H1 (cell line): ENCODE measurements around the gene CCDC112. TPM values are rescaled to one million over a fixed set of nuclear protein-coding genes. Genes with fewer than 3 reads are reported as not detected.

Experiments used
- CTCF ChIA-PET: fragments of 300-600 bp; sonication (Branson Sonifier 250); formaldehyde crosslinking; loops from one replicate; lab custom pipeline; 2021; ENCODE audit not compliant: partially characterized antibody; lab: Charles Lee
- POLR2A ChIA-PET: fragments of 300-600 bp; sonication (Branson Sonifier 250); formaldehyde crosslinking; loops from one replicate; lab custom pipeline; 2021; ENCODE audit warnings: inconsistent platforms; ENCODE audit not compliant: partially characterized antibody; lab: Charles Lee
- DNase-seq, 2 experiments: peaks; one replicate each; pipeline versions ENCODE4 v3.0.0 to v3.0.0-alpha.2; 2010 to 2022; ENCODE audit warnings: low spot score in 2 of 2, low read depth in 1 of 2, mixed read lengths in 1 of 2
- FAIRE-seq: peaks from 2 replicates; lab custom pipeline; 2011; peaks lifted over from hg19 to GRCh38; lab: Jason Lieb, UNC
- H2AFZ ChIP-seq: 2 replicates; pipeline ENCODE4 v1.8.1; 2012; ENCODE audit warnings: low read length, inconsistent platforms
- H2AK5ac ChIP-seq: 2 replicates; pipeline ENCODE4 v1.6.1; 2013; ENCODE audit warnings: low read depth, low read length
- H2BK120ac ChIP-seq: replicated peaks from 2 replicates; pipeline ENCODE3; 2013; ENCODE audit warnings: low read depth, low read length, inconsistent platforms
- H2BK12ac ChIP-seq: 2 replicates; pipeline ENCODE4 v1.6.1; 2013; ENCODE audit warnings: low read depth, low read length
- H2BK15ac ChIP-seq: 2 replicates; pipeline ENCODE4 v1.6.1; 2013; ENCODE audit warnings: low read length
- H2BK20ac ChIP-seq: 2 replicates; pipeline ENCODE4 v1.6.1; 2013; ENCODE audit warnings: low read length
- H2BK5ac ChIP-seq: 2 replicates; pipeline ENCODE4 v1.6.1; 2013; ENCODE audit warnings: low read depth, low read length
- H3K14ac ChIP-seq: 2 replicates; pipeline ENCODE4 v1.6.1; 2013; ENCODE audit warnings: inconsistent platforms; ENCODE audit not compliant: insufficient read length
- H3K18ac ChIP-seq: 2 replicates; pipeline ENCODE4 v1.6.1; 2013; ENCODE audit warnings: low read length; ENCODE audit errors: extremely low read depth
- H3K23ac ChIP-seq: 2 replicates; pipeline ENCODE4 v1.6.1; 2013; ENCODE audit warnings: inconsistent platforms; ENCODE audit not compliant: insufficient read length
- H3K23me2 ChIP-seq: 2 replicates; pipeline ENCODE4 v1.6.1; 2013; ENCODE audit warnings: low read depth, low read length
- H3K27ac ChIP-seq: 2 replicates; pipeline ENCODE4 v1.6.1; 2011; ENCODE audit warnings: low read depth, low read length, inconsistent platforms
- H3K27me3 ChIP-seq, 4 experiments: replicated peaks in 1 of 4; 1 replicate in 1 of 4; 2 replicates in 3 of 4; pipeline versions ENCODE4 v1.6.1 to v1.8.1; 2011 to 2013; ENCODE audit warnings: low read length in 3 of 4, mild to moderate bottlenecking in 3 of 4, inconsistent platforms in 2 of 4, mixed read lengths in 2 of 4, moderate library complexity in 1 of 4; ENCODE audit not compliant: control insufficient read depth in 3 of 4, insufficient read depth in 3 of 4; ENCODE audit errors: extremely low read depth in 1 of 4
- H3K36me3 ChIP-seq, 4 experiments: 2 replicates each; pipeline versions ENCODE4 v1.6.1 to v1.8.1; 2011 to 2013; ENCODE audit warnings: mild to moderate bottlenecking in 4 of 4, low read length in 3 of 4, moderate library complexity in 2 of 4, control low read depth in 1 of 4, inconsistent platforms in 1 of 4; ENCODE audit not compliant: insufficient read depth in 4 of 4, control insufficient read depth in 2 of 4
- H3K4ac ChIP-seq: replicated peaks from 2 replicates; pipeline ENCODE3; 2013; ENCODE audit warnings: low read length, low read depth, mixed read lengths, inconsistent platforms; ENCODE audit not compliant: insufficient read length
- H3K4me1 ChIP-seq, 4 experiments: replicated peaks in 1 of 4; 1 replicate in 1 of 4; 2 replicates in 3 of 4; pipeline versions ENCODE4 v1.6.1 to v1.8.1; 2011 to 2013; ENCODE audit warnings: low read length in 3 of 4, inconsistent platforms in 2 of 4, mixed read lengths in 1 of 4; ENCODE audit not compliant: insufficient read depth in 4 of 4, control insufficient read depth in 3 of 4
- H3K4me2 ChIP-seq, 2 experiments: 2 replicates each; pipeline versions ENCODE4 v1.6.1 to v1.8.1; 2011 to 2013; ENCODE audit warnings: low read depth in 2 of 2, low read length in 2 of 2, control low read depth in 1 of 2, inconsistent platforms in 1 of 2, mild to moderate bottlenecking in 1 of 2; ENCODE audit not compliant: insufficient read depth in 1 of 2
- H3K4me3 ChIP-seq, 4 experiments: fragments of 200-600, 300-600 bp in 1 of 4; sonication (generic), shearing (Covaris generic), sonication (Bioruptor Twin) in 1 of 4; 2 replicates each; pipeline versions ENCODE4 v1.5.1 to v1.8.1; 2011 to 2016; ENCODE audit warnings: low read length in 4 of 4, low read depth in 3 of 4, control low read depth in 2 of 4, inconsistent platforms in 2 of 4, mild to moderate bottlenecking in 2 of 4, mixed read lengths in 1 of 4, moderate library complexity in 1 of 4; ENCODE audit not compliant: insufficient read depth in 2 of 4; ENCODE audit errors: extremely low read depth in 1 of 4
- H3K56ac ChIP-seq: replicated peaks from 2 replicates; pipeline ENCODE3; 2013; ENCODE audit warnings: low read depth, mild to moderate bottlenecking, mixed read lengths, low read length, inconsistent platforms; ENCODE audit not compliant: insufficient read length
- H3K79me1 ChIP-seq: 2 replicates; pipeline ENCODE4 v1.6.1; 2013; ENCODE audit warnings: low read depth, low read length, control low read depth
- H3K79me2 ChIP-seq, 2 experiments: 2 replicates each; pipeline versions ENCODE4 v1.6.1 to v1.8.1; 2012 to 2013; ENCODE audit warnings: low read length in 2 of 2, mild to moderate bottlenecking in 2 of 2, inconsistent platforms in 1 of 2; ENCODE audit not compliant: insufficient read depth in 2 of 2, control insufficient read depth in 1 of 2
- H3K9ac ChIP-seq, 4 experiments: replicated peaks in 1 of 4; 1 replicate in 1 of 4; 2 replicates in 3 of 4; pipeline versions ENCODE4 v1.6.1 to v1.8.1; 2011 to 2013; ENCODE audit warnings: low read depth in 3 of 4, low read length in 3 of 4, control low read depth in 2 of 4, mild to moderate bottlenecking in 2 of 4, moderate library complexity in 2 of 4, inconsistent platforms in 1 of 4; ENCODE audit errors: extremely low read depth in 1 of 4
- H3K9me3 ChIP-seq, 2 experiments: 2 replicates each; pipeline versions ENCODE4 v1.6.1 to v1.8.1; 2012 to 2013; ENCODE audit warnings: mild to moderate bottlenecking in 2 of 2, moderate library complexity in 2 of 2, control low read depth in 1 of 2, inconsistent platforms in 1 of 2, low read depth in 1 of 2, low read length in 1 of 2, mixed read lengths in 1 of 2; ENCODE audit not compliant: insufficient read depth in 2 of 2
- H4K20me1 ChIP-seq, 2 experiments: replicated peaks in 1 of 2; 2 replicates each; pipeline versions ENCODE3 to v1.8.1; 2011 to 2013; ENCODE audit warnings: inconsistent platforms in 2 of 2, low read length in 2 of 2, mild to moderate bottlenecking in 1 of 2; ENCODE audit not compliant: insufficient read depth in 2 of 2, control insufficient read depth in 1 of 2
- H4K5ac ChIP-seq: 2 replicates; pipeline ENCODE4 v1.6.1; 2013; ENCODE audit warnings: low read length, low read depth, mixed read lengths, inconsistent platforms; ENCODE audit not compliant: insufficient read length
- H4K8ac ChIP-seq: 2 replicates; pipeline ENCODE4 v1.8.0; 2013; ENCODE audit warnings: mild to moderate bottlenecking, moderate library complexity, low read length, inconsistent platforms; ENCODE audit not compliant: insufficient read depth; ENCODE audit errors: extremely low read depth
- H4K91ac ChIP-seq: replicated peaks from 2 replicates; pipeline ENCODE3; 2013; ENCODE audit warnings: low read length, mixed read lengths, inconsistent platforms; ENCODE audit not compliant: insufficient read length
- CBX5 ChIP-seq: fragments of 300-800, 300-1000 bp; sonication (generic); IDR thresholded peaks from 2 replicates; pipeline ENCODE4 v1.7.1; 2016; ENCODE audit warnings: antibody characterized with exemption, low read length, low read depth
- CEBPB ChIP-seq: IDR thresholded peaks from 2 replicates; pipeline ENCODE4 v1.6.1; 2012; ENCODE audit warnings: low read depth, low read length
- CHD1 ChIP-seq: IDR thresholded peaks from 2 replicates; pipeline ENCODE4 v1.6.1; 2012; ENCODE audit warnings: low read depth, low read length, improper control_type of control experiment
- EZH2 ChIP-seq: fragments of 200-600 bp; sonication (generic); IDR thresholded peaks from 2 replicates; pipeline ENCODE4 v1.7.1; 2012; ENCODE audit warnings: low read depth, mild to moderate bottlenecking, moderate library complexity, low read length, inconsistent platforms; ENCODE audit not compliant: severe bottlenecking
- KDM5A ChIP-seq: fragments of 200-600 bp; IDR thresholded peaks from 2 replicates; pipeline ENCODE4 v1.7.1; 2012; ENCODE audit warnings: mild to moderate bottlenecking, low read length, inconsistent platforms, mixed read lengths
- PHF8 ChIP-seq: fragments of 200-600 bp; sonication (generic); conservative IDR thresholded peaks from 2 replicates; pipeline ENCODE4 v1.7.1; 2012; ENCODE audit warnings: low read depth, mild to moderate bottlenecking, inconsistent platforms, low read length, moderate library complexity
- SP1 ChIP-seq: IDR thresholded peaks from 2 replicates; pipeline ENCODE4 v1.6.1; 2011; ENCODE audit warnings: low read depth, low read length
- SRF ChIP-seq: IDR thresholded peaks from 2 replicates; pipeline ENCODE4 v1.6.1; 2011; ENCODE audit warnings: mild to moderate bottlenecking, low read depth, low read length, moderate library complexity
- WGBS, 2 experiments: shearing (Covaris generic) in 1 of 2; methylation state at CpG; one replicate each; pipeline versions ENCODE4 v1.1.6 to v1.1.7; 2013 to 2015; ENCODE audit warnings: low lambda C conversion rate in 2 of 2, mixed read lengths in 2 of 2, inconsistent platforms in 1 of 2, low coverage in 1 of 2, missing lambda C conversion rate in 1 of 2; ENCODE audit not compliant: insufficient replicate concordance in 2 of 2, insufficient coverage in 1 of 2, insufficient read length in 1 of 2; ENCODE audit errors: extremely low coverage in 1 of 2, missing lambda C conversion rate in 1 of 2; 5-methylcytosine and 5-hydroxymethylcytosine counted together
- polyA plus RNA-seq, 7 experiments: library from polyadenylated mRNA; depleted of rRNA in 3 of 7; stranded (reverse) in 5 of 7; unstranded in 2 of 7; fragments of >200 nt in 5 of 7; fragments of 200-250 nt in 2 of 7; gene quantifications; 1 replicate in 5 of 7; 2 replicates in 1 of 7; 4 replicates in 1 of 7; pipeline versions ENCODE4 v1.2.1 to v1.2.3, GENCODE V29; 2011 to 2013; ENCODE audit warnings: missing spikeins in 2 of 7, mixed read lengths in 2 of 7
- total RNA-seq: library from RNA; stranded (reverse); fragmentation: NEBNext Ultra II Directional; extraction: Animal tissue kit (Norgen Biotek cat#: 25700); gene quantifications from 2 replicates; pipeline ENCODE4 v1.2.1, GENCODE V29; 2021
- TF ChIP-seq, protein P1 (sequence below): IDR thresholded peaks from 2 replicates; pipeline ENCODE4 v1.6.1; 2011; ENCODE audit warnings: low read length, improper control_type of control experiment

The CCDC112 gene
- total and polyA plus RNA-seq, 2 of the 8 experiments (the other 6 are each of a cell fraction or from before 2014, with no cell fraction given): 3.3 to 15.6 TPM

DNA sequence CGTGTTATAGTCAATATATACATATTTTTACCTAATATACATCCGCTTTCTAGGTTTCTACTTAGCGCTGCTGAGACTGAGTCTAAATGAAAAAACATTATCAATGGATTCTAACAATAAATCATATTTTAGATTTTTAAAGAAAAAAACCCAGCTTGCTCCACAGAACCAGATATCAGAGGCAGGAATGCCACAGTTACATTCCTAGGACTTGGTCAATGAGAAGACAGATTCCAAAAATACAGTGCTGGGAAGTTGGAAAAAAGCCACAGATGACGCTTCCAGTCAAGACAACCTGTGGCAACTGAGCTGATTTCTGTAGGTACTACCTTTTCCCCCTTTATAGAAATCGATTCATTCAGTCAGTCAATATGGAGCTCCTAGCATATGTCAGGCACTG lies 577 bp upstream of the CCDC112 start:
- no peak overlapping the region for H3K27ac ChIP-seq
- no peak overlapping the region for H4K5ac ChIP-seq
- H4K20me1 ChIP-seq: peaks cover 0 to 2% of the 10 kb centered on the region in 2 experiments
- no peaks in the 10 kb centered on the region for H3K9me3 ChIP-seq
- H2BK120ac ChIP-seq: no peak overlapping the region
- H2BK20ac ChIP-seq: no peak overlapping the region
- no peak overlapping the region for H3K9ac ChIP-seq
- no peak overlapping the region for H3K23ac ChIP-seq
- DNase-seq: no peak
- H3K18ac ChIP-seq: no peak overlapping the region
- H4K8ac ChIP-seq: no peak overlapping the region
- peaks cover 7% of the 10 kb centered on the region for H3K23me2 ChIP-seq
- H3K79me2 ChIP-seq: peaks cover 0 to 39% of the 10 kb centered on the region in 2 experiments; a peak in 2 of 4 replicates
- peaks cover 0 to 3% (median 1%) of the 10 kb centered on the region in 4 experiments; a peak in 2 of 7 replicates for H3K4me1 ChIP-seq
- no peak overlapping the region for H2BK5ac ChIP-seq
- no peak overlapping the region for H3K14ac ChIP-seq
- H3K4ac ChIP-seq: no peak overlapping the region
- TF ChIP-seq PHF8 (no peak), CBX5 (no peak), KDM5A (no peak), CHD1 (no peak), CEBPB (no peak), EZH2 (no peak), SRF (no peak), SP1 (no peak)
- TF ChIP-seq, protein P1, sequence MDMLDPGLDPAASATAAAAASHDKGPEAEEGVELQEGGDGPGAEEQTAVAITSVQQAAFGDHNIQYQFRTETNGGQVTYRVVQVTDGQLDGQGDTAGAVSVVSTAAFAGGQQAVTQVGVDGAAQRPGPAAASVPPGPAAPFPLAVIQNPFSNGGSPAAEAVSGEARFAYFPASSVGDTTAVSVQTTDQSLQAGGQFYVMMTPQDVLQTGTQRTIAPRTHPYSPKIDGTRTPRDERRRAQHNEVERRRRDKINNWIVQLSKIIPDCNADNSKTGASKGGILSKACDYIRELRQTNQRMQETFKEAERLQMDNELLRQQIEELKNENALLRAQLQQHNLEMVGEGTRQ: no peak
- TF ChIP-seq, all 59 proteins: peak for 0
- Histone ChIP-seq H2BK15ac (no peak overlapping the region), H3K27me3 (0 out of 7 replicates have a peak, but pooled peaks cover 0 to 2% (median 0%) of the 10 kb centered on the region in 4 experiments), H3K36me3 (no peaks in the 10 kb centered on the region), H3K4me3 (peak overlapping the region in 2 of 4 experiments; percentile 28 to 48; a peak in 2 of 8 replicates), H2AFZ (no peak overlapping the region), H3K79me1 (peaks cover 2% of the 10 kb centered on the region; the same call in 1 of the 2 replicates), H3K56ac (no peak overlapping the region), H4K91ac (no peak overlapping the region), H2AK5ac (no peak overlapping the region), H2BK12ac (no peak overlapping the region), H3K4me2 (peak overlapping the region; percentile 35 to 86; a peak in 1 of 4 replicates)
- FAIRE-seq: no peak
- WGBS, 2 experiments: 69% methylated on average over 5 of the region's 5 CpGs; no CpG with 5 or more reads in 1 of the 2 experiments
- CTCF ChIA-PET: interaction anchor here (0.6 to 4.9 kb wide), 5 partner anchors 12 to 434 kb away, joined by 3 to 25 read pairs (median 3); no protein-coding TSS in a partner anchor
- POLR2A ChIA-PET: interaction anchor here (1.2 to 2.0 kb wide), 6 partner anchors 9 to 247 kb away, joined by 3 to 18 read pairs (median 4); partner anchors contain the start of gene FEM1C
